IPS DF 6.9 (cell line): ENCODE measurements around the gene ZDHHC18.
"Not testable (repeated sequence)": the region's sequence is repeated elsewhere in the genome, so short reads cannot be mapped to it uniquely, and the experiment has no call there.

Experiments used
- DNase-seq: peaks from one replicate; pipeline ENCODE4 v3.0.0-alpha.2; 2013; ENCODE audit warnings: low read depth, low spot score
- H3K27ac ChIP-seq: one replicate; pipeline ENCODE4 v1.5.1; 2013; ENCODE audit warnings: low read length, control low read depth
- H3K27me3 ChIP-seq: 2 replicates; pipeline ENCODE4 v1.6.1; 2013; ENCODE audit warnings: mild to moderate bottlenecking, low read length; ENCODE audit not compliant: control insufficient read depth, insufficient read depth
- H3K36me3 ChIP-seq: 2 replicates; pipeline ENCODE4 v1.6.1; 2013; ENCODE audit warnings: low read length; ENCODE audit not compliant: control insufficient read depth, insufficient read depth
- H3K4me1 ChIP-seq: 2 replicates; pipeline ENCODE4 v1.6.1; 2013; ENCODE audit warnings: low read length; ENCODE audit not compliant: control insufficient read depth, insufficient read depth
- H3K4me3 ChIP-seq: 2 replicates; pipeline ENCODE4 v1.5.1; 2013; ENCODE audit warnings: mild to moderate bottlenecking, low read length
- H3K9me3 ChIP-seq: 2 replicates; pipeline ENCODE4 v1.6.1; 2013; ENCODE audit warnings: low read length, inconsistent platforms; ENCODE audit not compliant: control insufficient read depth, insufficient read depth
- WGBS: extraction: QIAGEN DNeasy Blood & Tissue Kit; methylation state at CpG from one replicate; pipeline ENCODE4 v1.1.7; 2013; ENCODE audit warnings: mixed read lengths, missing lambda C conversion rate; ENCODE audit not compliant: insufficient read length, insufficient coverage; 5-methylcytosine and 5-hydroxymethylcytosine counted together

The ZDHHC18 gene

GRCh38 chr1:26879793-26880192 is 53.3 kb downstream of the ZDHHC18 start:
- Histone ChIP-seq H3K4me1 (no peaks in the 10 kb centered on the region), H3K9me3 (no peaks in the 10 kb centered on the region), H3K36me3 (peaks cover 17% of the 10 kb centered on the region; the same call in 1 of the 2 replicates), H3K27ac (no peak overlapping the region), H3K4me3 (no peak overlapping the region), H3K27me3 (no peaks in the 10 kb centered on the region; the same call in 1 of the 2 replicates)
- DNase-seq, result no peak
- WGBS, result no CpG with 5 or more reads among the region's 4 CpGs

- not testable (repeated sequence) for H3K9me3 ChIP-seq, DNase-seq, H3K4me3 ChIP-seq, H3K4me1 ChIP-seq, H3K27ac ChIP-seq, H3K27me3 ChIP-seq
- peaks cover 21% of the 10 kb centered on the region; the same call in 1 of the 2 replicates for H3K36me3 ChIP-seq
- WGBS, result no CpG with 5 or more reads among the region's 6 CpGs
Observed at GRCh38 chr1:26881611-26882010, 55.1 kb downstream of the ZDHHC18 start.

- no peaks in the 10 kb centered on the region for H3K9me3 ChIP-seq
- no peak overlapping the region for H3K4me3 ChIP-seq
- H3K4me1 ChIP-seq, result no peaks in the 10 kb centered on the region
- WGBS, result 100% methylated on average over 1 of the region's 5 CpGs
- peaks cover 21% of the 10 kb centered on the region; the same call in 1 of the 2 replicates for H3K36me3 ChIP-seq
- H3K27me3 ChIP-seq, result no peaks in the 10 kb centered on the region; the same call in 1 of the 2 replicates
- DNase-seq, result no peak
- no peak overlapping the region for H3K27ac ChIP-seq
Observed at GRCh38 chr1:26882696-26883463, 56.4 kb downstream of the ZDHHC18 start.

- Histone ChIP-seq H3K4me1 (no peaks in the 10 kb centered on the region), H3K27ac (no peak overlapping the region), H3K4me3 (no peak overlapping the region), H3K27me3 (no peaks in the 10 kb centered on the region), H3K36me3 (peaks cover 15% of the 10 kb centered on the region; the same call in 1 of the 2 replicates), H3K9me3 (no peaks in the 10 kb centered on the region)
- WGBS, result no CpG with 5 or more reads among the region's 1 CpG
- no peak for DNase-seq
Observed at GRCh38 chr1:26887125-26887524, 60.6 kb downstream of the ZDHHC18 start.

GRCh38 chr1:26888231-26888630 is 61.7 kb downstream of the ZDHHC18 start:
- WGBS, result no CpG with 5 or more reads among the region's 1 CpG
- no peak overlapping the region for H3K27ac ChIP-seq
- no peaks in the 10 kb centered on the region for H3K4me1 ChIP-seq
- no peaks in the 10 kb centered on the region for H3K9me3 ChIP-seq
- no peak overlapping the region for H3K4me3 ChIP-seq
- no peak for DNase-seq
- no peaks in the 10 kb centered on the region for H3K27me3 ChIP-seq
- H3K36me3 ChIP-seq, result peaks cover 15% of the 10 kb centered on the region; the same call in 1 of the 2 replicates

GRCh38 chr1:26889551-26890466 is 63.3 kb downstream of the ZDHHC18 start, which contains the start of gene GPN2:
GPN2 (minus strand) TSS chr1:26890283; CDS start chr1:26890096, 187 bp downstream.
- Histone ChIP-seq H3K27me3 (no peaks in the 10 kb centered on the region), H3K27ac (no peak within 1 kb of the TSS), H3K36me3 (peaks cover 15% of the 10 kb centered on the region), H3K9me3 (no peaks in the 10 kb centered on the region), H3K4me3 (peak within 1 kb of the TSS; percentile 68), H3K4me1 (no peaks in the 10 kb centered on the region)
- no CpG with 5 or more reads among the region's 89 CpGs for WGBS
- peak; percentile 37 for DNase-seq

GRCh38 chr1:26890467-26890796 is 63.9 kb downstream of the ZDHHC18 start:
- no CpG with 5 or more reads among the region's 12 CpGs for WGBS
- no peaks in the 10 kb centered on the region for H3K27me3 ChIP-seq
- no peak for DNase-seq
- H3K9me3 ChIP-seq, result no peaks in the 10 kb centered on the region
- peak overlapping the region; percentile 68; the same call in 1 of the 2 replicates for H3K4me3 ChIP-seq
- H3K36me3 ChIP-seq, result peaks cover 16% of the 10 kb centered on the region
- H3K27ac ChIP-seq, result no peak overlapping the region
- no peaks in the 10 kb centered on the region for H3K4me1 ChIP-seq

- H3K27me3 ChIP-seq, result no peaks in the 10 kb centered on the region
- peaks cover 18% of the 10 kb centered on the region for H3K36me3 ChIP-seq
- no peak overlapping the region for H3K4me3 ChIP-seq
- no peak for DNase-seq
- WGBS, result no CpG with 5 or more reads among the region's 13 CpGs
- no peaks in the 10 kb centered on the region for H3K9me3 ChIP-seq
- H3K4me1 ChIP-seq, result no peaks in the 10 kb centered on the region
- H3K27ac ChIP-seq, result no peak overlapping the region
Observed at GRCh38 chr1:26894263-26894662, 67.8 kb downstream of the ZDHHC18 start.

GRCh38 chr1:26897351-26897750 is 70.9 kb downstream of the ZDHHC18 start:
- Histone ChIP-seq H3K27me3 (no peaks in the 10 kb centered on the region), H3K4me3 (no peak overlapping the region), H3K4me1 (no peaks in the 10 kb centered on the region), H3K27ac (no peak overlapping the region), H3K9me3 (no peaks in the 10 kb centered on the region), H3K36me3 (peaks cover 18% of the 10 kb centered on the region)
- no CpG with 5 or more reads among the region's 9 CpGs for WGBS
- no peak for DNase-seq

GRCh38 chr1:26900001-26900814 is 73.7 kb downstream of the ZDHHC18 start, which contains the start of gene GPATCH3:
GPATCH3 (minus strand) TSS chr1:26900467; CDS start chr1:26900442, 25 bp downstream.
- Histone ChIP-seq H3K9me3 (no peaks in the 10 kb centered on the region), H3K4me1 (no peaks in the 10 kb centered on the region), H3K36me3 (0 out of 2 replicates have a peak, but pooled peaks cover 6% of the 10 kb centered on the region), H3K27me3 (no peaks in the 10 kb centered on the region), H3K27ac (no peak within 1 kb of the TSS), H3K4me3 (peak within 1 kb of the TSS; percentile 91)
- WGBS, result no CpG with 5 or more reads among the region's 50 CpGs
- peak; percentile 97 for DNase-seq
